HTR-8/SVneo (cell line): ENCODE measurements around the gene PON2.
"Not testable (repeated sequence)": the region's sequence is repeated elsewhere in the genome, so short reads cannot be mapped to it uniquely, and the experiment has no call there.

Experiments used
- DNase-seq: peaks from one replicate; pipeline ENCODE4 v3.0.0; 2011; ENCODE audit warnings: low spot score, mixed read lengths; ENCODE audit not compliant: insufficient read length
- FAIRE-seq: peaks from 2 replicates; lab custom pipeline; 2011; peaks lifted over from hg19 to GRCh38; lab: Jason Lieb, UNC

PON2 gene

DNA sequence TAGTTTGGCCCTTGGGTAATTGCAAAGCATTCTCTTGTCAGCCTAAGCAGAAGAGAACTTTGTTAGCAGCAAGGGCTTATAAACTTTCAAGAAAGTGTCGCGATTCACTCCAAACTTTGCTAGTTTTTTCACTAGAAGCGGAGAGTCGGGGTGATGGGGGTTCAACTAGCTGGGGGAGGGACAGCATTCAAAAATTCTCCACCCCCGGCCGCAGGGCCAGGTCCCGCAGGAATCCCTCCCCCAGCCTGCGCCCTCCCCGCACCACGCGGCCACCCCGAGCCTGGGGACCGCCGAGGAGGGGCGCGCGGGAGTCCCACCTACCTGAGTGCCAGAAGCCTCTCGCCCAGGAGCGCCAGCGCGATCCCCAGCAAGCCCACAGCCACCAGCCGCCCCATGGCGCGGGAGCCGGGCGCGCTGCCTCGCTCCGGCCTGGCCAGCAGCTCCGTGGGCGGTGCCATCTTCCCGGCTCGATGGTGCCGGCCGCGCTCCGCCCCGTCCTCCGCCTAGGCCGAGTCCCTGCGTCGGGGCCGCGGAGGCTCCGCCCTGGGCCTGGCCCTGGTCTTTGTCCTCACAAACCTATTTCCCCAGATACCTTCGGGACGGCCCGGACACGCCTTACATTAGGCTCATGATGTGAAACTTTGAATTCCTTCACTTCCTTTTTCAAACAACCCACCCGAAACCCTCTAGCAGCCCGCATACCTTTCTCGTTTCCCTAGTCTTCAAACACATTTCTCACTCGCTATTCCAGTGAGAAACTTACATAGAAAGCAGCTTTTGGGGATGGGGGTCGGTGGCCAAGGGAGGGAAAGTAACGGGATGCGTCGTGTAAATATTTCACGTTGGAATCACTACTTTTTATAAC, at the start of gene PON2:
Gene PON2 (minus strand): TSS at position 472 of the 865 bp plus-strand sequence. CDS start 77 bp downstream, at position 395.
- DNase-seq (peak; percentile 64), FAIRE-seq (no peak)

DNA sequence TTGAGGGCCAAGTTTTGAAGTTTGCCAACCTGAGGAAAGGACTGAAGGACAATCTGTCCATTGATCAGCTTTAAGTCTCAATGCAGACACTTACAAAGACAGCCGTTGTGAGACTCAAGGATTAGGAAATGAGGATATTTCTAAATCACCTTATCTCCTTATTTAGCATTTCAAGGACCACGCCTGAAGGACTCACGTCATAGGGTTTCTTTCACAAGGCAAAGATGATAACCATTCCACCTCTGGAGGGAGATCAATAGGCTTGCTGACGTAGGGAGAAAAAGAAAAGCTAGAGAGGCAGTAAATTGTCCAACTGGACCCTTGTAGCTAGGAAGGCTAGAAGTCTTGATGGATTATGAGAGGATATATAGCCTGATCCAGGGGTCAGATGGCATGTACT, 47.6 kb upstream of the PON2 start:
- no peak for DNase-seq
- no peak for FAIRE-seq

GRCh38 chr7:95481271-95482165, 46.7 kb upstream of the PON2 start:
- FAIRE-seq, result no peak
- DNase-seq, result no peak

DNA sequence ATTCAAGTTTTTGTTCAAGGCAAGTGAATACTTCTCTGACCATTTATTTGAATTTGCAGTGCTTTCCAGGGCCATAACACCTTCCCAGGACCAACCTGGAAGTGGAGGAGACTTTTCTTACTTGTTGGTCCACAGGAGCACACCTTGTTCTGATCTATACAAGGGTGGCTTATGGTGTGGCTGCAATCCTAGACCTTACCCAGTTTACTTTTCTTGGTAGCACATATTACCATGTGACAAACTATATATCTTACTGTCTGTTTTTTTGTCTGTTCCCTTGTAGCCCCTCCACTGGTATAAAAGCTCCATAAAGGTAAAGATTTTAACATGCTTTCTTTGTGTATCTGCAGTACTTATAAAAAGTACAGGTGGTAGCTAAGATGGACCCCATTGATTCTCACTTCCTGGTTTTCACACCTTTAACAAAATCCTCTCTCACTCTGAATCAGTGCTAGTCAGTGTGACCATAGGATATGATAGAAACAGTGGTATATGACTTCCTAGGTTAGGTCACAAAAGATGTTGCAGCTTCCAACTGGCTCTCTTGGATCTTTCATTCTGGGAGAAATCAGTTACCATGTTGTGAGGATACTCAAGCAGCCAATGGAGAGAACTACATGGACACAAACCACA, 45.3 kb upstream of the PON2 start:
- DNase-seq (no peak), FAIRE-seq (no peak)

DNA sequence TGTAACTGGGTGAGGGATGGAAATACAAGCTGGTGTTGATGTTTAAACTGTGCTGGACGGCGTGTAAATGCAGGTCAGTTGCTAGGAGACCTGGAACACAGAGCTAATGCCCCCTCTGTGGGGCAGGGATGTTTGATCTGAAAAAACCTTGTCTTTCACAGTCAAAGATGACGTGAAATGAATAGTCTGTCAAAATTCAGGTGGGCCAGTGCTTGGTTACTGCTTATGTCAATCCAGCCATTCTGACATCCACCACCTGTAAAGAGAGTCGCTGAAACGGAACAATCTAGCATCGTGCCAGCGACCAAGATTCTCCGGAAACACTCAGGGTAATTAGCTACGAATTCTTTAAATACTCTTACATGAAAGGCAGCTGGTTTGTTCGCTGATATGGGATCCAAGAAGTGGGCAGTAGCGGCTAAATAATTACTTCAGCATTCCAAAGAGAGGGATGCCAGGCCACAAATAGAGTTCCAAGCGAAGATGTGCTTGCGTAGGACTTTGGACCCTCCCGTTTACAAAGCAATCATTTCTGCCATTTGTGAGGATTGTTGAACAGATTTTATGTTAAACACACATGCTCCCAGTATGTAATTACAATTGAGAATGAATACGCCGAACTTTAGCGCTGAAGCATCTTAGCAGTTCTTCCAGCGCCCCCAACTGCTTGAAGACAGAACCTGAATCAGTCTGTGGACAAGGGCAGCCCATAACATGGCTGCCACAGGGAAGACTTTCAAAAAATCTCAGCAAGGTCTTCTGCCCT, 43.6 kb upstream of the PON2 start:
- no peak for FAIRE-seq
- no peak for DNase-seq

DNA sequence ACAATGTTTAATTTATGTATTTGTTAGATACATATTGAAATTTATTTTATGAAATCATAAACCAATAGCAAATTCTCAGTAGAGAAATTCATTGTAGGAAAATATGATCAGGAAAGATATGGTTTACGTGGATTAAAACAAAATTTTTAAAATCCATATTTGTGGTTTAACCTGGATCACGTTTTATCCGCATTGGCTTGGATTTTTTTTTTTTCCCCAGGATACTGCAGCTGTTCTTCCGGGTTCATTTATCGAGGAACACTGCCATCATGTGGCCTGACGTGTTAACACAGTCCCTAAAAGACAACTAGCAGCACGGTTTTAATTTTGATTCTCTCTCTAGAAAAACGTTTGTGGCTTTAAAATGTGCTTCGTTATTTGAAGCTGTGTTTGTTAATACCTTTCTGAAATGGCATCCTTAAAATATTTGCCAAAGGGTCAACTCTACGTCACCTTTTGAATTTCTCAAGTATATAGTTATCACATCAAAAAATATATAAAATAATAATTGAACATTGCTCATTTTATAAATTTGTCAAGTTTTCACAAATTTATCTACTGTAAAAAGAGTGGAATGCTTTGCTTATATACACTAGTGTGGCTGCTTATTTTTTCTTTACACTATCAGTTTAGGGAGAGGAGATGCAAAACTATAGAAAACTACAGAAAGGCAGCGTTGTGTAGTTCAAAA, 42.2 kb upstream of the PON2 start:
- FAIRE-seq (no peak), DNase-seq (peak; percentile 27)

DNA sequence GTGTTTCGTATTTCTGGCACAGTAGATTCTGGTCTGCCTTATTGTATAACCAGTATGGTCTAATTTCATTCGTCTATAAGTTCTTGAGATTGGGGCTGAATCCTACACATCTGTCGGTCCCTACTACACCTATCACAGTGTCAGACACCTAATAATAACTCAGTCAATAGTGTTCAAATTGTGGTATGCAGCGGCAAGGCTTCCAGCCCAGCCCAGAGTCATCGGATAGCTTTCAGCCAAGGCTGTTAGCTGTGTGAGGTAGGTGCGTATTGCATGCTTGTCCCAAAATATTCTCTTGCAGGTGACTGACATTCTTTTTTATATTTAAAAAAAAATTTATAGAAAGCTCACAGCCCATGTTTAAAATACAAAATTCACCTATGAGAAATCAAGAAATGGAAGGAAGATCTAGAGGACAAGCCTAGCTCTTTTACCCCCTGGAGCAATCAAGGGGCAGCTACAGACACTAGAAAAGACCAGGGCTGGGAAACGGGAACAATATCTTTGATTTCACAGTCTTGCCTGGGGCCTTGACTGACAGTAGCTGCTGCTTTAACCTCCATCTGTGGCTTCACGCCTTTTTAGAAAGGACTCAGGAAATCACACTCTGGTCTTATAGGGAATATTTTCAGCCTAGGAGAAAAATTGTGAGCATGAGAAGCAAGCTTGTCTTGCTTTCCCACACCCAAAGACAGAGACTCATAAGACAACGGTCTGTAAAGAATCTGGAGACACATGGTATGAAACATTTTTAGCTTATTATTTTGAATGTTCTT, 41.4 kb upstream of the PON2 start:
- DNase-seq (no peak), FAIRE-seq (no peak)

DNA sequence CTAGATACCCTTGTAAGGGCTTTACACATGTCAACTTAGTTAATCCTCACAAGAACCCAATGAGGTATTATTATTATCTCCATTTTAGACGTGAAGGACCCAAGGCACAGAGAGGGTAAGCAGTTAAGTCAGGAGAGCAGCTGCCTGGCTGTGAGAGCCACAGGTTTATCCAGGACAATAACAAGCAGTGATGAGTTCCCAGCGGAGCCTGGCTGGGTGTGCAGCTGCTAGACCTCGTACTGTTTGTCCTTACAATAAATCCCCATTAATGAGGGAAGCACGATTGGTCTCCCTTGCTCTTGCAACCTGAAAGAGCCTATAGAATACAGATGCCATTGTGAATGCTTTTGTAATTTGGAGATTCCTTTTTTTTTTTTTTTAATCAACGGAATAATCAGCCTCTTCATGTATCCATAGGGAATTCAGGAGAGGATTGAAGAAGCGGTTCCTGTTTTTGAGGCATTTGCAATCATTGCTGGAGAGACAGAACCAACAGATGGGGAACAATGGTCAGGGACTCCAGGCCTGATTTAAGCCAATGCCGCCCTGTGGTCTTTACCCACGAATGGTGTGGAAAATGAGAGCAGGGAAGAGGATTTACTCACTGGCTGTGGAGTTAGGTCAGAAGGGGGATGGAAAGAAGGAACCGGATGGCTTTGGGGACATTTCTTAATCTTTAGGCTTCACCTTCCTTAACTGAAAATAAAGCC, 38.6 kb upstream of the PON2 start:
- FAIRE-seq (no peak), DNase-seq (no peak)

- DNase-seq, result no peak
- FAIRE-seq, result no peak
Observed at GRCh38 chr7:95472581-95473161, 37.8 kb upstream of the PON2 start.

DNA sequence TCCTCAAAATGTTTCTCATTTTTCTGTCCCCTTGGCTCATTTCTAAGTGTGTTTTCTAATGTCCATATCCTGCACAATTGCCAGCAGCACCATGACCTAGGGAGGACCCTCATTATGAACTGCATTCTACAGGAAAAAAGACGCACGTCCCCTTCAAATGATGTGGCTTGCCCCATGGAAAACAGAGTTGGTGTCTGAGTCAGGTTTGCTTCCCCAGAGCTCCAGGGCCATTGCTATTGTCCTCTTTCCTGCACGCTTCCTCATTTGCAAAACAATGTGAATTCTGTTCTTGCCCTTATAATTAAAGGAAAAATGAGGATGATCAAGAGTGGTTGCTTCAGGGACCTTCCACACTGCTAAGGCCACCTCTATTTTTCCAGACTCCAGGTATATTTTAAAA, 36.2 kb upstream of the PON2 start:
- DNase-seq (no peak), FAIRE-seq (no peak)

DNA sequence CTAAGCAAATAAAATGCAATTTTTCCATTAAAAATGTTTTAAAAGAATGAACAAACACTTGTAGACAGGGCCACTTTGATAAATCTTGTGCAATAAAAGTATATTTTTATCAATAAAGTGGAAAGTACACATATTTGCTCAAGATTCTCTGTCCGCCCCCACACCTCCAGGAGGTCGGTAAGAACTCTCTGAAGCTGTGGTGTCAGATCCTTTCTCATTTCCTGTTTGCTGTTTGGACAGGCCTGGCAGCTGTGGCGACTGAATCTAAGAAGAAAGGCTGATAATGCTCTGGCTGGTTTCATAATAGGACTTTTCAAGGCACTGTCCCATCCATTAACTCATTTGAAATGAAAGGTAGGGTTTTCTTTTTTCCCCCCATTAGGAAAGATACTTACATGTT, 35.6 kb upstream of the PON2 start:
- DNase-seq, result no peak
- no peak for FAIRE-seq

DNA sequence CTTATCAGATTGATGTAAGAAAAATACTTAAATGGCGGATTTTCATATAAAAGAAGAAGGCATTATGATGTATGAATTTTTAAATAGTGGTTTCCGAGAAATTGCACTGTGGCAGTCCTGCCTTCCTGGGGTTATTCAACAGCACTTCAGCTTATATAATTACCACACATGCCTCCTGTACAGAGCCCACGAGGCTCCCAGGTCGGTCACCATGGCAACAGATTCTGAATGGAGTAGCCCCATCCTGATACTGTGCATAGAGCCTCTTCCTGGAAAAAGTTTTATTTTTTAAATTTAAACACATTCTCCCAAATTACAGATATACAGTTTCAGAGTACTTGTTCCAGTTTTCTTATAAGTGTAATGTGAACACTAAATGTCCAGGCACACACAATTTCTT, 35.0 kb upstream of the PON2 start:
- no peak for FAIRE-seq
- no peak for DNase-seq

DNA sequence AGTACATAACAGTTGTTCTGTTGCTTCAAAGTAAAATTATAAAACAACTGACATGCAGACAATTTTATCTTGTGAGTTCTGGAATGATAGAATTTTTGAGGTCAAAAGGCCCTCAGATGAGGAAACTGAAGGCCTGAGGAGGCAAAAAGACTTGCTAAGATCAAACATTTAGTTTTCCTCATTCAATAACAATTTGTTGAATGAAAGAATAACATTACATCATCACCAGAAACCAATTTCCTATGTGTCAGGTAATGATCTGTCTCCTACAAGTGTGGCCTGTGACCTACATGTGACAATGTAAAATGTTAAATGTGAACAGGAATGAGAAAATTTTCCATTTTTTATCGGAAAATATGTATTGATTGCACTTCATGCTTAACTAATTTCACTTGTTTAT, 34.4 kb upstream of the PON2 start:
- no peak for DNase-seq
- no peak for FAIRE-seq

DNA sequence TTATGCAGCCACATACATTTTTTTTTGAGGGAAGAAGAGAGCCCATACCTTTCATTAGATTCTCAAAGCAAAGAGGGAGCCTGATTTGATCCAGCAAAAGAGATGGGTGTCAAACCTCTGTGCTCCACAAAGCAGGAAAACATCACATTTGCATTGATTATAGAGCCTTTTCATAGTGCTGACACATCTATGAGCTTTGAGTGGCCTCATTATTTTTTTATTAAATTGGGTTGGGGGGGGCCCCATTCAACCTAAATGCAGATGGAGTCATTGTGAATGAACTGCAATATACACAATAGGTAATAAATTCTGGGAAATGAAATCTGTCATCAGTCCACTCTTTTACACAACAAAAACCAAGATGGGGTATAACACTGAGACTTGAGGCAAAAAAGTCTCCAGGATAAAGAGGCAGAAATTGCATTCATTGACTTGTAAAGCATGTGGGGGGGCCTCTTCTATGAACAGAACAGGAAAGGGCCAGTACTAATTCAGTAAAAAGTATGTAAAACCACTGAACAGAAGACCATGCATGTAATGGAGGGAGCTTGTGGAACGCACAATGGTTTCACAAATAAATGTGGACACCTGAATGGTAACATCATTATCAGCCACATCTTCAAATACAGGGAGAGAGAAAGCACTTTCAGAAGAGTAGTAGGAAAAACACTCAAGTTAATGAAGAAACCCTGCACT, 33.2 kb upstream of the PON2 start:
- DNase-seq (no peak), FAIRE-seq (no peak)

DNA sequence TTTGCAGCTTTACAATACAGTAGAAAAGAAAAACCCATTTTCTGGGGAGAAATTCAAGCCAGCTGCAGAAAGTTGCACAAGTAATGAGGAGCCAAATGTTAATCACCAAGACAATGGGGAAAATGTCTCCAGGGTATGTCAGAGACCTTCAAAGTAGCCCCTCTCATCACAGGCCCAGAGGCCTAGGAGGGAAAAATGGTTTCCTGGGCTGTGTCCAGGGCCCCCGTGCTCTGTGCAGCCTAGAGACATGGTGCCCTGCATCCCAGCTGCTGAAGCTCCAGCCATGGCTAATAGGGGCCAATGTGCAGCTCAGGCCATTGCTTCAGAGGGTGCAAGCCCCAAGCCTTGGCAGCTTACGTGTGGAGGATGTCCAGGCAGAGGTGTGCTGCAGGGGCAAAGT, 25.8 kb upstream of the PON2 start:
- DNase-seq, FAIRE-seq: not testable (repeated sequence)

DNA sequence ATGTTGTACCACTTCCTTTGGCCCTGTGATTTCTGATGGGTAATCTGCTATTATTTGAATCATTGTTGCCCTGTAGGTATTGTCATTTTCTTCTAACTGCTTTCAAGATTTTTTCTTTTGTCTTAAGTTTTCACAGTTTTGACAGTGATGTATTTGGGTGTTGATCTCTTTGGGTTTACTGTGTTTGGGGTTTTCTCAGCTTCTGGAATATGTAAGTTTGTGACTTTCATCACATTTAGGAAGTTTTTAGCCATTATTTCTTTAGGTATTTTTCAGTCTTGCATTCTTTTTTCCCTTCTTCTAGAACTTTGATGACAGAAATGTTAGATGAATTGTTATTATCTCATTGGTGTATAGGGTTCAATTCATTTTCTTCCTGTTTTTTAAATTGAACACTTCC, 23.1 kb upstream of the PON2 start:
- FAIRE-seq, result no peak
- no peak for DNase-seq

- DNase-seq, result no peak
- no peak for FAIRE-seq
Observed at GRCh38 chr7:95454438-95455045, 19.7 kb upstream of the PON2 start.
